Keratinocyte (primary cell): ENCODE measurements around the gene ZNF521.

Source experiments
- CTCF ChIP-seq, 3 experiments: IDR thresholded peaks in 1 of 3; conservative IDR thresholded peaks in 1 of 3; optimal IDR thresholded peaks in 1 of 3; 2 replicates in 2 of 3; 3 replicates in 1 of 3; pipeline versions ENCODE3 to v1.5.1; 2011; ENCODE audit warnings: low read length in 3 of 3, mild to moderate bottlenecking in 3 of 3, moderate library complexity in 2 of 3, control low read depth in 1 of 3, inconsistent platforms in 1 of 3; ENCODE audit not compliant: insufficient read depth in 2 of 3; ENCODE audit errors: extremely low read depth in 1 of 3
- EZH2 ChIP-seq: IDR thresholded peaks from one replicate; pipeline ENCODE4 v1.6.1; 2012; ENCODE audit warnings: inconsistent platforms, mild to moderate bottlenecking, low read length, moderate library complexity

GRCh38 chr18:25244170-25244569 is 107.8 kb downstream of the ZNF521 start:
- TF ChIP-seq CTCF (optimal IDR thresholded peaks at IDR 0.05 in 1 of 3, IDR thresholded peaks at IDR 0.05 in 1 of 3, conservative IDR thresholded peaks at IDR 0.05 in 1 of 3; ENCODE audit: extremely low read depth in 1 of 3, insufficient read depth in 2 of 3, low read length in 3 of 3) (no peak), EZH2 (no peak)
